ENCODE results near the gene PFN1.

The PFN1 gene

DNA sequence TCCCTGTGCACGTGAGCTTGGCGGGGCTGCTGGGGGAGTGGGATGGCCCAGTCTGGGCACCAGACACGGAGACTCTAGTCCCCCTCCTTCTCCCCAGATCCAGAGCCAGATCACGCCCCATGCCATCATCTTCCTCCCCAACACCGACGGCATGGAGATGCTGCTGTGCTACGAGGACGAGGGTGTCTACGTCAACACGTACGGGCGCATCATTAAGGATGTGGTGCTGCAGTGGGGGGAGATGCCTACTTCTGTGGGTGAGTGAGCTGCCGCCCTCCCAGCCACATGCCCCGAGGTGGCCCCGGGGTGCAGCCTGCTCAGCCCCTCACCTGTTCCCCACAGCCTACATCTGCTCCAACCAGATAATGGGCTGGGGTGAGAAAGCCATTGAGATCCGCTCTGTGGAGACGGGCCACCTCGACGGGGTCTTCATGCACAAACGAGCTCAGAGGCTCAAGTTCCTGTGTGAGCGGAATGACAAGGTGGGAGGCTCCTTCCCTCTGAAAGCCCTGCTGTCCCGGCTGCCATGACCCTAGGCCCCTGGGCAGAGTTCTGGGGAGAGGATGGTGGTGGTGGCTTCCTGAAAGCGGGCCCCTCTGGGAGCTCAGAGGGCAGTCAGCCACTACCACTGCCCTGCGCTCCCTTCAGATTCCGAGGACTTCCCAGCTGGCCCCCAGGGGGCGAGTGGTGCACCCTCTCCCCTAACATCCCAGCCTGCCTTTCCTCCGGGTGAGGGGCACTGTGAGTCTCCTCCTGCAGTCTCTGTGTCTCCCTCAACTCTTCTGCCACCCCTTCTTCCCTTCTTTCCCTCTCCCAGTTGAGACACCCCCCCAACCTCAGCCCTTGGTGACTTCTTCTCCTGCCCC is 51.8 kb downstream of the PFN1 start:
- no peak for DNase-seq (ENCODE audit: low spot score)

DNA sequence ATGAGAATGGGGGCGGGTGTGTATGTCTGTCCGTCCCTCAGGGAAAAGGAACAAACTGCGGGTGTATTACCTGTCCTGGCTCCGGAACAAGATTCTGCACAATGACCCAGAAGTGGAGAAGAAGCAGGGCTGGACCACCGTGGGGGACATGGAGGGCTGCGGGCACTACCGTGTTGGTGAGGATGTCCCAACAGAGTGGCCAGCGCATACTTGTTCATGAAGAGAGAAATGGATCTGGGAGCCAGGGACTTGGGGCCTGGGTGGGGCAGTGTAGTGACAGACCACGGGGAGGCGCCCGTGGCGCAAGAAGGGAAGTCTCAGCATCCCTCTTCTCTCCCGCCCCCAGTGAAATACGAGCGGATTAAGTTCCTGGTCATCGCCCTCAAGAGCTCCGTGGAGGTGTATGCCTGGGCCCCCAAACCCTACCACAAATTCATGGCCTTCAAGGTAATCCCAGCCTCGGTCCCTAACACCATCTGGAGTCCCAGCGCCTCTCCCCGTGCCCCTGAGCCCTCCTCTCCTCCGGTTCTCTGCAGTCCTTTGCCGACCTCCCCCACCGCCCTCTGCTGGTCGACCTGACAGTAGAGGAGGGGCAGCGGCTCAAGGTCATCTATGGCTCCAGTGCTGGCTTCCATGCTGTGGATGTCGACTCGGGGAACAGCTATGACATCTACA is 52.5 kb downstream of the PFN1 start:
- no peak for DNase-seq (ENCODE audit: low spot score)

All from putamen (tissue), 1 donor.